HS-5 (cell line): ENCODE results near the gene LRFN2.

ENCODE experiments used
- DNase-seq: peaks from one replicate; pipeline ENCODE4 v3.0.0-alpha.2; 2012; ENCODE audit warnings: low read depth

LRFN2 gene

DNA sequence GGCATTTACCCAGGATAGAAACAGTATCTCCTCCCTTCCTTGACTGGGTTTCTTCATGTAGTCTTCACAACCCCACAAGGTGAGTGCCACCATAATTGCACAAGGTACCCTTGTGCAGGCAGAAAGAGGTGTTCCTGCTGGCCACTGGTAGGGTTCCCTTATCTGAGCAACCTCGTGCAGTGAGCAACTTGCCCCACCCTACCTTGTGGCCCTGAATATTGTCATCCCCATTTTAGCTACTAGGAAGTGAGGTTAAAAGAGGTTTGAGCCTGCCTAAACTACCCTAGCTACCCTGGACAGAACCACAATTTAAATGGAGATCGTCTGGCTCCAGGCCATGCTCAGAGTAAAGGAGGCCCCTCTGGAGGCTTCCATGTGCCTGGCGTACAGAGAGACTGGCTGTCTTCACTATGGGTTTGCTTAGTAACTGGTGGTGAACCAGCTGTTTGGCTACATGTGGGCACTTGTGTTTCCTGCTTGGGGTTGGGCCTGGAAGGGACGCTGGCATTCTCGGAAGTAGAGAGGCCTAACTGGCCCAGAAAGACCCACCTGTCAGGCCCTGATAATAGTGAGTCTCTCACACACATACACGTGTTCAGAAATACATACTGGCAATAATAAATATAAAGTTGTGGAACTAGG, 148.8 kb downstream of the LRFN2 start:
- DNase-seq, result no peak

DNA sequence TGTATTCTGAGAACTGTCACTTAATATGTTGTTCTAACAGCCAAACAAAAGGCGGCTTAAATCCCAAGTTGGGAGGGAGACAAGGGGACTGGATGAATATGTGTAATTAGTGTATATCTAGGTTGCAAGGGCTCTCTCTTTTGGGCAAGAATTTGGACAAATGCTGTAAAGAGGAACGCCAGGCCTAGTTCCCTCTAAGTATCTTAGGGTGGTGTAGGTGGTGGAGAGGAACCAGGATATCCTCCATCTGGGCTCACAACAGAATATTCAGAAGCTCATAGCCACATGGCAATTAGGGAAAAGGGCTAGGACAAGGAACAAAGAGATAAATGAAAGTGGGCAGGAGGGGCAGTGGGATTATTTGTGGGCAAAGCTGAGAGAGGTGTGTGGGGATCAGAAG, 149.5 kb downstream of the LRFN2 start:
- no peak for DNase-seq

GRCh38 chr6:40436685-40437604, 150.2 kb downstream of the LRFN2 start:
- no peak for DNase-seq

DNA sequence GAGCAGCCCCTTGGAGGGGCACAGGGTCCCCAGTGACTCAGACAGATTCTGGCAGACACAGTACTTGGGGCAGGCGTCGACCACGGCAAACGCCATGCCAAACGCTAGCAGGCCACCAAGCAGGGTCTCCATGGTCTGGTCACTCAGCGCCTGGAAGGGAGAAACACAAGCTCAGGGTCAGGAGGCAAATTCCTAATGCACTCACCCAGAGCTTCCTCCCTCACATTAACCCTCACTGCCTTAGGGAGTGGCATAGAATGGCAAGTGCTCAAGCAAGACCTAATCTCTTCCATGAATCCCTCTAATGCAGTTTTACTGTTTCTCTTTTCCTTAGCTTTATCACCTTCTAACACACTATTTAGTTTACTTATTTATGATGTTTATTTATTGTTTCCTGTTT, 154.2 kb downstream of the LRFN2 start:
- no peak for DNase-seq

DNA sequence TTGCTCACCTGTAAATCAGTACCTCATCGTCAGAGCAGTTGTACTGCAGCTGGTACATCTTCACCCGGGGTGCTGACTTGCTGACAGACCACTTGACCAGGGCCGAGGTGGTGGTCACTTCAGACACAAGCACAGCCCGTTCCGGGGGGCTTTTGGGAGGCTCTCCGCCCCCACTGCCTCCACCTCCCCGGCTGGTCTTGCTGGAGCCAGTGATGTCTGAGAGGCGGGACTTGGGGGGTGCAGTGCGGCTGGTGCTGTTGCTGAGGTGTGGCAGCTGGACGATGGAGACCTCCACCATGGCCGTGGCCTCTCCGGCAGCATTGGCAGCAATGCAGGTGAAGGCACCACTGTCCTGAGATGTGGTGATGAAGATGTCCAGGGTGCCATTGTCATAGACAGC, 155.5 kb downstream of the LRFN2 start:
- no peak for DNase-seq

- DNase-seq, result no peak
These were observed 160.0 kb downstream of the LRFN2 start for GRCh38 chr6:40427196-40427595.

- no peak for DNase-seq
These were observed 160.7 kb downstream of the LRFN2 start for GRCh38 chr6:40426346-40427066.

DNA sequence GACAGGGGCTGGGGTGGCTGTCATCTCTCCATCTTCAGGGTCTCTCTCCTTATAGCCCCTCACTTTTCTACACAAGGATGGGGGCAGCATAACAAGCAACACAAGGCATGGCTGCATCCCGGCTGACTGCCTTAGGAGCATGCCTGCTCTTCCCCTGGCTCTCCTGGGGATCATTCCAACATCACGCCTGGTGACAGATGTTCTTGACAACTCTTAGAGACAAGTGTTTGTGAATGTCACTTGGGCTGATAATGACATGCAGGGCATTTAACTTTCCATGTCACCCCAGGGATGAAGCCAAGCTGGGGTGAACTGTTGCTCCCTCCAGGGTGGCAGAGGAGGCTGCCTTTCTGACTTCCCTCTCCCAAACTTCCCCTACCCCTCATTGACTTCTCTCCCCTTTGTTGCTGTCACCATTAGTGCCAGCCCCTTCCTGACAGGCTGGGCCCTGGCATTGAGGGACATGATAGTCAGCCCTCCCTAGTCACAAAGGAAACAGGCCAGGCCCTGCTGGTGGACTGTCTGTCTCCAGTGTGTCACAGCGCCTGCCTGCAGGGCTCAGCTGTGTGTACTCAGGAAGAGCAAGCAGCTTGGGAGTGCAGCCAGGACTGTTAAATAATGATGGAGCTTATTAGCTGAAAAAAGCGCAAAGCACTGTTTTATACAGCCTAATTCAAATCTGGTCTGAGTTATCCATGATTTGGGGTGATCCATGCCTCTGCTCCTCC, 161.8 kb downstream of the LRFN2 start:
- no peak for DNase-seq

GRCh38 chr6:40422046-40422445, 165.1 kb downstream of the LRFN2 start:
- DNase-seq, result no peak

DNA sequence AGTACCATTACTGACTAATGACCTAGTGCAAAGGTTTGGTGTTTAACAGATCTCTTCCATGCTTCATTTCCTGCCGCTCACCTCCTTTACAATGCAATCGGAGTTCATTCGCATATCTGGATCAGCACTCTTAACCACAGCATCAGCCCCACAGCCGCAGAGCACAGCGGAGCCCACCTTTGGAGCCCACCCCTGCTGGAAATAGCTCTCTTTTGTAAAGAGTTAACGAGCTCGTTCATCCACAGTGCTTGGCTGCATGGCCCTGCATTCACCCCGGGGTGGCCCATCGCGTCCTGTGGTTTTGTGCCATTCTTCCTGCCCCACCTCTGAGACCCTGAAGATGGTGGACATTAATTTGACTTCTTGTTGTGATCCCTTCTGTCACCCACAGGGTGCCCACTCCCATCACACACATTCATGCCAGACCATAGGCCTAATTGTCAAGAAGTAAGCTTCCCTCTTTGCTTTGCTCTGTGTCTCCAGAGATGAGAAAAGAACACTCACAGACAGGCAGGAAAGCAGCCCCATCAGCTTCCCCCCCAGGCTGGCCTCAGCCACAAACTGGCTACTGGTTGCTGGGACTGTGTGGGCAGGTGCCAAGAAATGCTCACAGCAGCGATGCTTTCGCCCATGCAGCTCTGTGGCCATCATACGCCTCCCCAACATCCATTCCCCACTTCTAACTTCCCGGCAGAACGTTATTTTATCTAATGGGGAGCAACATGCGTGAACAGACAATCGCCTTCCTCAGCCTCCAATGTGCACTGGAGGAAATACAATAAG, 167.0 kb downstream of the LRFN2 start:
- DNase-seq, result no peak

DNA sequence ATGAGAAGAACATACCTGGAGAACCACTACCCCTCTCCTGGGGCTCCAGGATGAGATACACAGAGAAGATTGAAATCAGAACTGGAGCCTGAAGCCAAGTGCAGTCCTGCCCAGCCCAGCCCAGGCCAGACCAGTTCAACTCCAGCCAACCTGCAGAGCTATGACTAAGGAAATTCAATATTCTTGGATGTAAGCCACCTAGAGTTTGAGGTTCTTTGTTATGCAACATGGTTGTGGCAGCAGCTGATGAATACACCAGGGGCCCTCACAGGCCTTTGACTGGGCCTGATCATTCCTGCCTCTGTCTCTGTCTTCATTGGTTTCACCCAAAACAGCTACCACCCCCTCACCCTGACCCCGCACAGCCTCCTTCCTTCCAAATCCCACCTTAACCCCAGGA, 167.8 kb downstream of the LRFN2 start:
- no peak for DNase-seq

DNA sequence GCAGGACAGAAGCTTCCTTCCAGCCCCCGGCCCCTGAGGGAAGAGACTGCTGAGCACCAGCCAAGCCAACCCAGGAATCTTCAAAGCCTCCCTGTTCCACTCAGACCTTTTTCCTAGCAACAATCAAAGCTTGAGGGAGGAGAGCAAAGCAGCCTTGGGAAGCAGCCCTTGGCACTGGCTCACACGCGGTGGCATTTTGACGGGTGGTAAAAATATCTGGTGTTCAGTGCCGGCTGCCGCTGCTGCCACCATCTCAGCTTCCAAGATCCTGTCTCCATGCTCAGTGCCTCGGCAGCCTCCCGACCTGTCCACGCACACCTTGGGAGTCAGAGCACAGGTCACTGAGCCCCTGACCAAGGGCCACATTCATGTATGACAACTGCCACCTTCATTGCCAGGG, 170.1 kb downstream of the LRFN2 start:
- DNase-seq, result no peak

DNA sequence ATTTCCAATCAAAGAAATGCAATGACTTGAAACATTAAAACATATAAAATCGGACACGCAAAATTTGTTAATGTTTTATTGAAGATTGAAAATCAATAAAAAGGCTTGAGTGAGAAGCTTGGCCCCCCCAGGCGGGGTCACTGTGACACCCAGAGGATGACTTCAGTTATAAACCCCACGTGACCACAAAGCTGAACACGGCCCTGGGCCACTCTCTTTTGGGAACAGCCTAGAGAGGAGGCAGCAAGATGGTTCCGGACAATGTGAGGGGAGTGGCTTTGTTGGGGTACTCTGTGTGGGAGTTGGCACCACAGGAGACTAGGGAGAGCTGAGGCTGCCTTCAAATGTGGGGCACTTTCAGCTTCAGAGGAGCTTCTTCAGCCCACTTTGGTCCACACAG, 172.5 kb downstream of the LRFN2 start:
- DNase-seq, result no peak

GRCh38 chr6:40413239-40413638, 173.9 kb downstream of the LRFN2 start:
- DNase-seq, result no peak

GRCh38 chr6:40411881-40412280, 175.3 kb downstream of the LRFN2 start:
- DNase-seq, result no peak

DNA sequence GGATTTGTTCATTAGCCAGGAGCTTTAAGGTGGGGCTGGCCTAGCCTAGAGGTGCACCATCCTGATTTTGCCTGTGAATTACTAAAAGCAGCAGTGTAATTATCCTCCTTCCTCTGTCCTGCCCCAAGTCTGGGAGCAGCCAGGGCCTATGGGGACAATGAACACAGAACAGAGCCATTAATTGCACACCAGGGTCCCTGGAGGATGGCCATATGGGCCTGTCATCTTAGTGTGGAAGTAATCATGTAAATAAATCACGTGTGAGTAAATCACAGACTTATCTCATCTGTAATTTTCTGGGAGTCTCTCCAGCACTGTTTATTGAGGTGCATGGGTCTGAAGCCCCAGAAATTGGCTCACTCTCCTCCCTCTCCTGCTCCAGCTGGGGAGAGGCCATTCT, 176.3 kb downstream of the LRFN2 start:
- DNase-seq, result no peak

DNA sequence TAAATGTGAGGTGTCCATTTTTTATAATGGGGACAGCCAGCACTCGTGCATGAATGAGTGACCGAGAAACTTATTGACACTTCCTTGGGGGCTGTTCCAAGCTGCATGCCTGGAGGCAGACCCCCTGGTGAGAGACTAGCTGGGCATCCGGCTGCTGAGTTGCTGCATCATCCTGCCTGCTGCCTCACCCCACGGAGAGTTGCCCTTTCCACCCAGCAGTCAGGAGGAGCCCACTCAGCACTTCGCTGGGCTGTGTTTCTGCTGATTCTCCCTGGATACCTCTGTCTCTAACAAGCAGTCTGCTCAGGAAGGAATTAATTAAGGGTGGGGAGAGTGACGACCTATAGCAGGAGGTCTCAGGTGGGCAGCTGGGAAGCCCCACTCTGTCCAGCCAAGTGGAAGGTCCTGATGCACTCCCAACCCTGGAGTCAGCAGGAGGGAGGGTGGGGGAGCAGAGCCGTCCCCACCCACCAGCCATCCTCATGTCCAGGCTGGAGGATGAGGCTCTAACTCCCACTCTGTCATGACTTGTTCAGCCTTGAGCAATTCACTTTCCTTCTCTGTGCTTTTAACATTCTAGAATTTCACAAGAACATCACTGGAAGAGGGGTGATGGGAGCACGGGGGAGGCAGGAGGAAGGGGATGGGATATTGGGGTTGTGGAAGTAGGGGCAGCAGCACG, 177.3 kb downstream of the LRFN2 start:
- DNase-seq, result no peak

GRCh38 chr6:40408786-40409542, 178.2 kb downstream of the LRFN2 start:
- no peak for DNase-seq

GRCh38 chr6:40407239-40407638, 179.9 kb downstream of the LRFN2 start:
- DNase-seq, result no peak

DNA sequence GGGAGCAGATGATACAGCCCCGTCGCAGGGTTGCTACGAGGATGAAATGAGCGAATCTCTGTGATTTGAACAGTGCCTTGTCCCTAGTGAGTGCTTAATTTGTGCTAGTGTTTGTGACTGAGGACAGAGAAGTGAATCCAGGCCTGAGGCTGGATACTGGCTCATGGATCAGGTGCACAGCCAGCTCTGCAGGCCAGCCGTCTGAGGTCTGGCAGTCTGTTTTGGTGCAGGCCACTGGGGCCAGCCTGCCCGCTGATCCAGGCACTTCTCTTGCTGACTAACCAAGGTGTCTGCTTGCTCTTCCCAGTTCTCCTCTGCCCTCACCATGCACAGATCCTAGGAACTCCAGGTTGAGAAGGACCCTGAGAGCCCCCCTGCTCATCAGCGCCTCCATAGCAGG, 181.0 kb downstream of the LRFN2 start:
- DNase-seq, result no peak
